ENCODE measurements around the gene WDR31. TPM values are rescaled to one million over a fixed set of nuclear protein-coding genes. Genes with fewer than 3 reads are reported as not detected.
"Not testable (repeated sequence)": the region's sequence is repeated elsewhere in the genome, so short reads cannot be mapped to it uniquely, and the experiment has no call there.

Gene WDR31
- total and polyA plus RNA-seq, 4 donors, result 3.4 to 4.8 (median 4.1) TPM

- no peak overlapping the region for H3K4me3 ChIP-seq (ENCODE audit: low read depth, low read length)
- no peaks in the 10 kb centered on the region for H3K9me3 ChIP-seq (ENCODE audit: control insufficient read depth, insufficient read depth, low read length)
- 100% methylated on average over 1 of the region's 8 CpGs for WGBS (ENCODE audit: insufficient coverage)
- H3K36me3 ChIP-seq (ENCODE audit: control insufficient read depth, insufficient read depth, low read length), result peaks cover 3% of the 10 kb centered on the region
- H3K4me1 ChIP-seq (ENCODE audit: control insufficient read depth, insufficient read depth, low read length), result no peaks in the 10 kb centered on the region
- no peak overlapping the region for H3K27ac ChIP-seq (ENCODE audit: low read depth, low read length)
- no peaks in the 10 kb centered on the region for H3K27me3 ChIP-seq (ENCODE audit: control insufficient read depth, insufficient read depth, low read length)
- DNase-seq (ENCODE audit: low read depth in 4 of 6, low spot score in 6 of 6), result no peak
Measured at GRCh38 chr9:113301548-113301947, 38.5 kb downstream of the WDR31 start.

GRCh38 chr9:113299800-113300292, 40.2 kb downstream of the WDR31 start:
- H3K27me3 ChIP-seq (ENCODE audit: control insufficient read depth, insufficient read depth, low read length), result no peaks in the 10 kb centered on the region
- peaks cover 3% of the 10 kb centered on the region for H3K36me3 ChIP-seq (ENCODE audit: control insufficient read depth, insufficient read depth, low read length)
- DNase-seq (ENCODE audit: low read depth in 4 of 6, low spot score in 6 of 6), result peak in 1 of 6 donors; percentile 14
- H3K4me1 ChIP-seq (ENCODE audit: control insufficient read depth, insufficient read depth, low read length), result no peaks in the 10 kb centered on the region
- H3K9me3 ChIP-seq (ENCODE audit: control insufficient read depth, insufficient read depth, low read length), result no peaks in the 10 kb centered on the region
- H3K27ac ChIP-seq (ENCODE audit: low read depth, low read length), result no peak overlapping the region
- WGBS (ENCODE audit: insufficient coverage), result 72% methylated on average over 6 of the region's 8 CpGs
- H3K4me3 ChIP-seq (ENCODE audit: low read depth, low read length), result no peak overlapping the region

DNA sequence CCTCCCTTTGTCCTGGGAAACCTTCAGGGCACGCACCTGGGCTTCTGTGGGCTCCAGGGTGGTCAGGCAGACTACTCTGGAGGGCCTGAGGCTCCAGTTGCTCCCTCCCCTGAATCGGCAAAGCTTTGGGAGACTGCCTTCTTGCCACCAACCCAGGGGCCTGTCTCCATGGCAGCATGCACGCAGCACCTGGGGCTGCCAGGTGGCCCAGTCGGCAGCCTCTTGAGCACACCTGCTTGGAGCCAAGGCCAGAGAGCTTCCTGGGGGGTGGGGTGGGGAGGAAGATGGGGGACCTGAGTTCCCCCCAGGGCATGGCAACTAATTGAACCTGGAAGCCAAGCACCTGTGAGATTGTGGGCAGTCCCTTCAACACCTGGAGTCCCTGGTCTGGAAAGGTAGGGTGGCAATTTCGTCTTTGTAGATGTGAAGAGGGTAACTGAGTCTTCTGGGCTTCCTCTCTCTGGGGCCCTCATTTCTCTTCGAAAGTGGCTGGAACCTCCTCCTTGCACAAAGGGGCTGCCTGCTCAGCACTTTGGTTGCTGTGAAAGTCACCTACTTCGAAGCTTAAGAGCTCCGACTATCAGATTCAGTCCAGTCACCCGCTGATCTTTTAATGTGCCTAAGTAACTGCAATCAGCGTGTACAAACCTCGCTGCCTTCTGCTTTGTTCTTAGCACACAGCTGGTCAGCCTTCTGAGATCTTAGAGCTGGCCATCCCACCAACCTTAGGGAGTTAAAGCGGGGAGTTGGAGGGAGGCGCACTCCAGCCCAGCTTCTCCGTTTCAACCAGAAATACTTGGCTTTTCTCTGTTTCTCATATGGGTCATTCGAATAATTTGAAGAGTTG, 40.9 kb downstream of the WDR31 start:
- Histone ChIP-seq H3K4me1 (ENCODE audit: control insufficient read depth, insufficient read depth, low read length) (no peaks in the 10 kb centered on the region), H3K27ac (ENCODE audit: low read depth, low read length) (no peak overlapping the region), H3K36me3 (ENCODE audit: control insufficient read depth, insufficient read depth, low read length) (peaks cover 3% of the 10 kb centered on the region), H3K9me3 (ENCODE audit: control insufficient read depth, insufficient read depth, low read length) (no peaks in the 10 kb centered on the region), H3K27me3 (ENCODE audit: control insufficient read depth, insufficient read depth, low read length) (no peaks in the 10 kb centered on the region), H3K4me3 (ENCODE audit: low read depth, low read length) (no peak overlapping the region)
- WGBS (ENCODE audit: insufficient coverage), result 90% methylated on average over 11 of the region's 15 CpGs
- DNase-seq (ENCODE audit: low read depth in 4 of 6, low spot score in 6 of 6), result no peak

DNA sequence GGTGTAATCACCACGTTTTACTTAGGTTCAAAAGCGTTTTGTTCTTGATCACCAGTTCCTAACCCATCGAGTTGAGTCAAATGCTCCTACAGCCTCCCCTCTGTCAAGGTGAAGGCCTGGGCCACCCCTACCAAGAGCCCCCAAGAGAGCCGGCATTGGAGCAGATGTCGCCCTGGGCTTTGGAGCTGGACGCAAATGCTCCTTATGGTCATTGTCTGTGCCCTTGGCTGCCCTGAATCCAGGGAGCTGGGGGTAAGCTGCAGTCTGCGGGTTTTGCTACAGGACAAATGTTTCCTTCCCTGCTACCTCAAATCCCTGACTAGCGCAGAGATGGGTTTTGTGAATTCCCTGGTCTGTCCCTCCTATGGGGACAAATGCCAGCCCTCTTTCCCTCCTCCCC, 41.8 kb downstream of the WDR31 start:
- H3K4me1 ChIP-seq (ENCODE audit: control insufficient read depth, insufficient read depth, low read length), result no peaks in the 10 kb centered on the region
- DNase-seq (ENCODE audit: low read depth in 4 of 6, low spot score in 6 of 6), result no peak
- H3K9me3 ChIP-seq (ENCODE audit: control insufficient read depth, insufficient read depth, low read length), result no peaks in the 10 kb centered on the region
- 94% methylated on average over 8 of the region's 8 CpGs for WGBS (ENCODE audit: insufficient coverage)
- H3K27ac ChIP-seq (ENCODE audit: low read depth, low read length), result no peak overlapping the region
- H3K27me3 ChIP-seq (ENCODE audit: control insufficient read depth, insufficient read depth, low read length), result no peaks in the 10 kb centered on the region
- peaks cover 6% of the 10 kb centered on the region for H3K36me3 ChIP-seq (ENCODE audit: control insufficient read depth, insufficient read depth, low read length)
- H3K4me3 ChIP-seq (ENCODE audit: low read depth, low read length), result no peak overlapping the region

DNA sequence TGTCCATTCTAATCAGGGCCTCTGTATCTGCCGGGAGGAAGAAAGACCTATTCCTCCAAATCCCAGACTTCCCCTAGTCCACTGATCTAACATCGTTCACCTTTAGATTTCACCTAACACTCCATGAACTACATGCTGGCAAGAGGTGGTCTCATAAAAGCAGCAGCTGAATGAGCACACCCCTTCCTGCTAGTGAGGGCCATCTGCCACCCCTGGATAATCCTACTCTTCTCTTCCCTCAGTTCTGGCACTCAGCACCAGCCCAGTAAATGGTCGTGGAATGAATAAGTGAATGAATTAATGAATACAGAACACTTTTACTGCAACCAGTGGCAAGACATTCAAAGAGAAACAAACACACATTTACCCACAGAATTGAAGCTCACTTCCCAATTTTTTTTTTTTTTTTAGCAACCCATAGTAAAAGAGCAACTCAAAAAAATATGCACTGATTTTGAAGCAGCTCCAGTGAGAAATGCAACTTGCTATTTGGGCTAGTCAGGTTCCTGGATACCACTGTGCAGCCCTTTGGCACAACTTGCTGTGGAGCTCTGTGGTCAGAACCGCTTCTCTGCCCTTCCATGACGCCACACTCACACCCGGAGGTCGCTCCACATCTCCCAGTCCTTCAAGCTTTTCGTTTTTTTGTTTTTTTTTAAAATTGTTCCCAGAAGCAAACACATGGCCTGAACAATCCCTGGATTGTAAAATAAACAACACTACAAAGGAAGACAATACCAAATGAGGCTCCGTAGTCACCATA, 43.1 kb downstream of the WDR31 start:
- WGBS (ENCODE audit: insufficient coverage), result 65% methylated on average over 6 of the region's 9 CpGs
- H3K4me1 ChIP-seq (ENCODE audit: control insufficient read depth, insufficient read depth, low read length), result no peaks in the 10 kb centered on the region
- no peaks in the 10 kb centered on the region for H3K27me3 ChIP-seq (ENCODE audit: control insufficient read depth, insufficient read depth, low read length)
- no peaks in the 10 kb centered on the region for H3K9me3 ChIP-seq (ENCODE audit: control insufficient read depth, insufficient read depth, low read length)
- no peak overlapping the region for H3K4me3 ChIP-seq (ENCODE audit: low read depth, low read length)
- no peak overlapping the region for H3K27ac ChIP-seq (ENCODE audit: low read depth, low read length)
- peaks cover 11% of the 10 kb centered on the region for H3K36me3 ChIP-seq (ENCODE audit: control insufficient read depth, insufficient read depth, low read length)
- no peak for DNase-seq (ENCODE audit: low read depth in 4 of 6, low spot score in 6 of 6)

- peaks cover 18% of the 10 kb centered on the region for H3K36me3 ChIP-seq (ENCODE audit: control insufficient read depth, insufficient read depth, low read length)
- H3K27me3 ChIP-seq (ENCODE audit: control insufficient read depth, insufficient read depth, low read length); H3K4me1 ChIP-seq (ENCODE audit: control insufficient read depth, insufficient read depth, low read length); H3K27ac ChIP-seq (ENCODE audit: low read depth, low read length); H3K4me3 ChIP-seq (ENCODE audit: low read depth, low read length); DNase-seq (ENCODE audit: low read depth in 4 of 6, low spot score in 6 of 6); H3K9me3 ChIP-seq (ENCODE audit: control insufficient read depth, insufficient read depth, low read length): not testable (repeated sequence)
- 80% methylated on average over 7 of the region's 8 CpGs for WGBS (ENCODE audit: insufficient coverage)
Measured at GRCh38 chr9:113296247-113296646, 43.8 kb downstream of the WDR31 start.

- Histone ChIP-seq H3K4me1 (ENCODE audit: control insufficient read depth, insufficient read depth, low read length) (no peaks in the 10 kb centered on the region), H3K4me3 (ENCODE audit: low read depth, low read length) (no peak overlapping the region), H3K27ac (ENCODE audit: low read depth, low read length) (no peak overlapping the region), H3K36me3 (ENCODE audit: control insufficient read depth, insufficient read depth, low read length) (peaks cover 35% of the 10 kb centered on the region), H3K9me3 (ENCODE audit: control insufficient read depth, insufficient read depth, low read length) (no peaks in the 10 kb centered on the region), H3K27me3 (ENCODE audit: control insufficient read depth, insufficient read depth, low read length) (no peaks in the 10 kb centered on the region)
- 88% methylated on average over 4 of the region's 7 CpGs for WGBS (ENCODE audit: insufficient coverage)
- DNase-seq (ENCODE audit: low read depth in 4 of 6, low spot score in 6 of 6), result no peak
Measured at GRCh38 chr9:113293285-113293878, 46.7 kb downstream of the WDR31 start.

DNA sequence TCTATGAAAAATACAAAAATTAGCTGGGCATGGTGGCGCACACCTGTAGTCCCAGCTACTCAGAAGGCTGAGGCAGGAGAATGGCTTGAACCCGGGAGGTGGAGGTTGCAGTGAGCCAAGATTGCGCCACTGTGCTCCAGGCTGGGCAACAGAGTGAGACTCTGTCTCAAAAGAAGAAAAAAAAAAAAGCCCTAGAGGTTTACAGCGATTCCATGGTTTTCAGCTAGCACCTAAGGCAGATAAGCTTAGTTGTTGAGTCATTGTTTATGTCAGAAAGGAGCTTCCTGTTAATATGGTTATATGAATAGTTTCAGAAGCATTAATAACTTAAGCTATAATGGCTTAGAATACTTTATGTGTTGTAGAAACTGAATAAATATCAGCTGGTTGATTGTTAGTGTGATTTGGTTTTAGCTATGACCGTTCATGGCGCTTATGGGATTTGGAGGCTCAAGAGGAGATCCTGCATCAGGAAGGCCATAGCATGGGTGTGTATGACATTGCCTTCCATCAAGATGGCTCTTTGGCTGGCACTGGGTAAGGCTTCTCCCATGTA, 49.9 kb downstream of the WDR31 start:
- Histone ChIP-seq H3K9me3 (ENCODE audit: control insufficient read depth, insufficient read depth, low read length) (no peaks in the 10 kb centered on the region), H3K4me1 (ENCODE audit: control insufficient read depth, insufficient read depth, low read length) (no peaks in the 10 kb centered on the region), H3K27me3 (ENCODE audit: control insufficient read depth, insufficient read depth, low read length) (no peaks in the 10 kb centered on the region), H3K27ac (ENCODE audit: low read depth, low read length) (no peak overlapping the region), H3K36me3 (ENCODE audit: control insufficient read depth, insufficient read depth, low read length) (peaks cover 47% of the 10 kb centered on the region), H3K4me3 (ENCODE audit: low read depth, low read length) (no peak overlapping the region)
- DNase-seq (ENCODE audit: low read depth in 4 of 6, low spot score in 6 of 6), result no peak
- 97% methylated on average over 5 of the region's 6 CpGs for WGBS (ENCODE audit: insufficient coverage)

DNA sequence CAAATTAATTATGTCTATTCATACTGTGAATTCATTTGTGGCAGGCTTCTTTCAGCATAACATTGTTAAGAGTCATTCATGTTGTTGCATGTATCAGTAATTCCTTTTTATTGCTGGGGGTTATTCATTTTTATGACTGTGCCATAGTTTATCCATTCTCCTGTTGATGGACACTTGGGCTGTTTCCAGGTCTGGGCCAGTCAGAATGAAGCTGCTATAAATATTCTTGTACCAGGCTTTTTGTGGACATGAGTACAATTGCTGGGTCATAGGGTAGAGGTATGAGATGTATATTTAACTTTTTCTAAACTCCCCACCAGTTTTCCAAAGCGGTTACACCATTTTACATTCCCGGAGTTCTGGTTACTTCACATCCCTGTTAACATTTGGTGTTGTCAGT, 51.0 kb downstream of the WDR31 start:
- H3K27ac ChIP-seq (ENCODE audit: low read depth, low read length), result no peak overlapping the region
- WGBS (ENCODE audit: insufficient coverage), result no CpG with 5 or more reads among the region's 2 CpGs
- no peaks in the 10 kb centered on the region for H3K9me3 ChIP-seq (ENCODE audit: control insufficient read depth, insufficient read depth, low read length)
- no peaks in the 10 kb centered on the region for H3K4me1 ChIP-seq (ENCODE audit: control insufficient read depth, insufficient read depth, low read length)
- no peak overlapping the region for H3K4me3 ChIP-seq (ENCODE audit: low read depth, low read length)
- no peak for DNase-seq (ENCODE audit: low read depth in 4 of 6, low spot score in 6 of 6)
- no peaks in the 10 kb centered on the region for H3K27me3 ChIP-seq (ENCODE audit: control insufficient read depth, insufficient read depth, low read length)
- peaks cover 49% of the 10 kb centered on the region for H3K36me3 ChIP-seq (ENCODE audit: control insufficient read depth, insufficient read depth, low read length)
